Activated naive CD4-positive, alpha-beta T cell treated with anti-CD3 and anti-CD28 coated beads for 36 hours (primary cell): ENCODE measurements around the gene MCRIP1. TPM values are rescaled to one million over a fixed set of nuclear protein-coding genes. Genes with fewer than 3 reads are reported as not detected.

ENCODE experiments used
- CTCF ChIA-PET: fragments of 350-600 bp; sonication (Branson Sonifier 250); formaldehyde crosslinking; loops from one replicate; lab custom pipeline; 2021; ENCODE audit warnings: antibody characterized with exemption; lab: Charles Lee
- DNase-seq: peaks from one replicate; pipeline ENCODE4 v3.0.0-alpha.2; 2020
- H3K27ac Mint-ChIP-seq: one replicate; pipeline ENCODE4 v1.8.0; 2021; ENCODE audit warnings: mild to moderate bottlenecking, mixed read lengths
- H3K27me3 Mint-ChIP-seq: one replicate; pipeline ENCODE4 v1.8.0; 2021; ENCODE audit warnings: low read depth, mixed read lengths
- H3K36me3 Mint-ChIP-seq: one replicate; pipeline ENCODE4 v1.8.0; 2021; ENCODE audit warnings: low read depth, mixed read lengths
- H3K4me1 Mint-ChIP-seq: one replicate; pipeline ENCODE4 v1.8.0; 2021; ENCODE audit warnings: low read depth, mixed read lengths
- H3K4me3 Mint-ChIP-seq: one replicate; pipeline ENCODE4 v1.8.0; 2021; ENCODE audit warnings: mild to moderate bottlenecking, moderate library complexity, mixed read lengths
- H3K9me3 Mint-ChIP-seq: one replicate; pipeline ENCODE4 v1.8.0; 2021; ENCODE audit warnings: mixed read lengths
- intact Hi-C: fragments of 100-400 bp; cut with micrococcal nuclease; formaldehyde crosslinking; loops from one replicate; pipeline ENCODE4 v1.15.1; 2023
- total RNA-seq, 2 experiments: library from RNA; stranded (reverse); gene quantifications; one replicate each; pipeline ENCODE4 v1.2.3, GENCODE V29; 2021

Gene MCRIP1
- total RNA-seq, 2 experiments from 2014 or later: 53.7 to 55.6 TPM

DNA sequence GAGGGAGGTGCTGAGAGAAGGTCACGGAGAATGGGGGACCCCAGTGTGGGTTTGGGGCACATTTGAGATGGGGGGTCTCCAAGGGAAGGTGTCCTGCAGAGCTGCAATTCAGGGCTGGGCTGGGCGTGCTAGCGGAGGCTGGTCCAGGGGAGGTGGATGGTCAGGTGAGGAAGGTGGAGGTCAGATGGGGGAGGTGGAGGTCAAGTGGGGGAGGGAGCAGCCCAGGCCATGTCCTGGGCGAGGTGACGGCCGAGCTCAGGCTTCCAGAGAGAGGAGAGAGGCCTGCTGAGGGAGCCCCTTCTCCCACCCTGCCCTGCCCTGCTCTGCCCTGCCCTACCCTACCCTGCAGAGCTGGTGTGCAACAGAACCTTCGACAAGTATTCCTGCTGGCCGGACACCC is 22.6 kb downstream of the MCRIP1 start:
- no peak for DNase-seq
- intact Hi-C loops: no loop called here
- no peaks in the 10 kb centered on the region for H3K9me3 Mint-ChIP-seq
- CTCF ChIA-PET: no interaction called here
- H3K4me3 Mint-ChIP-seq: no peak overlapping the region
- H3K4me1 Mint-ChIP-seq: no peaks in the 10 kb centered on the region
- no peaks in the 10 kb centered on the region for H3K36me3 Mint-ChIP-seq
- peaks cover 24% of the 10 kb centered on the region for H3K27me3 Mint-ChIP-seq
- no peak overlapping the region for H3K27ac Mint-ChIP-seq

DNA sequence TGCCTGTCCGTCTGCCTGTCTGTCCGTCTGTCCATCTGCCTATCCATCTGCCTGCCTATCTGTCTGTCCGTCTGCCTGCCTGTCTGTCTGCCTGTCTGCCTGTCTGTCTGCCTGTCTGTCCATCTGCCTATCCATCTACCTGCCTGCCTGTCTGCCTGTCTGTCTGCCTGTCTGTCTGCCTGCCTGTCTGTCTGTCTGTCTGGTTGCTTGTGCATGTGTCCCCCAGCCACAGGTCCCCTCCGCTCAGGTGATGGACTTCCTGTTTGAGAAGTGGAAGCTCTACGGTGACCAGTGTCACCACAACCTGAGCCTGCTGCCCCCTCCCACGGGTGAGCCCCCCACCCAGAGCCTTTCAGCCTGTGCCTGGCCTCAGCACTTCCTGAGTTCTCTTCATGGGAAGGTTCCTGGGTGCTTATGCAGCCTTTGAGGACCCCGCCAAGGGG is 23.5 kb downstream of the MCRIP1 start:
- Mint-ChIP-seq H3K27ac (no peak overlapping the region), H3K4me1 (peaks cover 3% of the 10 kb centered on the region), H3K27me3 (peaks cover 24% of the 10 kb centered on the region), H3K4me3 (no peak overlapping the region), H3K36me3 (no peaks in the 10 kb centered on the region), H3K9me3 (no peaks in the 10 kb centered on the region)
- intact Hi-C loops: no loop called here
- no peak for DNase-seq
- CTCF ChIA-PET: no interaction called here

DNA sequence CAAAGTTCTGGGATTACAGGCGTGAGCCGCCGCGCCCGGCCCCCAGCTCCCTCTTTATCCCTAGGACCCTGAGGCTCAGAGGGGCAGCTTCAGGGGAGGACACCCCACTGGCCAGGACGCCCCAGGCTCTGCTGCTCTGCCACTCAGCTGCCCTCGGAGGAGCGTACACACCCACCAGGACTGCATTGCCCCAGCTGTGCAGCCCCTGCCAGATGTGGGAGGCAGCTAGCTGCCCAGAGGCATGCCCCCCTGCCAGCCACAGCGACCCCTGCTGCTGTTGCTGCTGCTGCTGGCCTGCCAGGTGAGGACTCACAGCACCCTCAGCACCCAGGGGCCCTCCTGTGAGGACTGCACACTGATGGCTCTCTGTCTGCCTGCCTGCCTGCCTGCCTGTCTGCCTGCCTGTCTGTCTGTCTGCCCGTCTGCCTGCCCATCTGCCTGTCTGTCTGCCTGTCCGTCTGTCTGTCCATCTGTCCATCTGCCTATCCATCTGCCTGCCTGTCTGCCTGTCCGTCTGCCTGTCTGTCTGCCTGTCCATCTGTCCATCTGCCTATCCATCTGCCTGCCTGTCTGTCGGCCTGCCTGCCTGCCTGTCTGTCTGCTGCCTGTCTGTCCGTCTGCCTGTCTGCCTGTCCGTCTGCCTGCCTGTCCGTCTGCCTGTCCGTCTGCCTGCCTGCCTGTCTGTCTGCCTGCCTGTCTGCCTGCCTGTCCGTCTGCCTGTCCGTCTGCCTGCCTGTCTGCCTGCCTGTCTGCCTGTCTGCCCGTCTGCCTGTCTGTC is 24.1 kb downstream of the MCRIP1 start:
- Mint-ChIP-seq H3K27me3 (peaks cover 24% of the 10 kb centered on the region), H3K36me3 (no peaks in the 10 kb centered on the region), H3K4me1 (peaks cover 3% of the 10 kb centered on the region), H3K27ac (no peak overlapping the region), H3K9me3 (no peaks in the 10 kb centered on the region), H3K4me3 (no peak overlapping the region)
- intact Hi-C loops: no loop called here
- CTCF ChIA-PET: no interaction called here
- no peak for DNase-seq

DNA sequence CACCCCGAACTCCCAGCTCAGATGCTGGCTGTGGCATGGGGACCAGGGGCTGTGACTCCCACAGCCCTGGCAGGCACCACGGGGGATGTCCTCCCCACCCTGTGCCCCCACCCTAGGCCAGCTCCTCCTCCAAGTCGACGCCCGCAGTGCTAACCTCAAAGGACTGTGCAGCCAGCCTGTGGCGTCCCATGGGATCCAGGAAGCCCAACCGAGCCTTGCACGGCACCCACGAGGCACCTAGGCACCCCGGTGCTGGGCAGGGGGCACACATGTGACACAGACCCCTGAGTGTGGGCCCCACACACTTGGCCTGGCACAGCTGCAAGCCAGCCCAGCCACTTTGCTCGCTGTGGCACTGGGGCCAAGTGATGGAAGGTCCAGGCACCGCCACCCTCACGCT is 25.3 kb downstream of the MCRIP1 start:
- H3K9me3 Mint-ChIP-seq: no peaks in the 10 kb centered on the region
- no peak for DNase-seq
- no peak overlapping the region for H3K27ac Mint-ChIP-seq
- no peaks in the 10 kb centered on the region for H3K36me3 Mint-ChIP-seq
- H3K4me3 Mint-ChIP-seq: no peak overlapping the region
- intact Hi-C loops: no loop called here
- CTCF ChIA-PET: no interaction called here
- peaks cover 3% of the 10 kb centered on the region for H3K4me1 Mint-ChIP-seq
- H3K27me3 Mint-ChIP-seq: peaks cover 30% of the 10 kb centered on the region

DNA sequence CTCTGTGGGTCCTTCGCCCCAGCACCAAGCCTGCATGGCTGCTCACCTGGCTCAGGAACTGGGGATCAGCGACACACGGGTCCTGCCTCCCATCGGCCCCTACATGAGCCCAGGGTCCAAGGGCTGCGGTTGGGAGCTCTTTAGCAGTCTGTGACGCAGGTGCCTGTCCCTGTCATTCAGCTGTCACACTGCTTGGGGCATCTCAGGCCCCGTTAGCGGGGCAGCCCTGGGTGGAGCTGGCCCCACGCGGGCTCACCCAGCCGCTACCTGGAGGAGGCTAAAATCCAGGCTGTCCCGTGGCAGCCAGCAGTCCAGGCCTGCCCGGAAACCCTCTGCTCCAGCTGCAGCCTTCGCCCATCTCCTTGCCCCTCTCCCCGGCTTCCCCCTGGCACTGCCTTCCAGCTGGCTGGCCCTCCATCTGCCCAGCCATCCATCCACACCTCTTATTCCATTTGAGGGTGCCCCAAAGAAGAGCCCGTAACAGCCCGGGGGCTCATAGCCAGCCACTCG is 25.8 kb downstream of the MCRIP1 start:
- no peaks in the 10 kb centered on the region for H3K36me3 Mint-ChIP-seq
- peaks cover 36% of the 10 kb centered on the region for H3K27me3 Mint-ChIP-seq
- CTCF ChIA-PET: no interaction called here
- H3K9me3 Mint-ChIP-seq: no peaks in the 10 kb centered on the region
- intact Hi-C loops: no loop called here
- no peak for DNase-seq
- H3K27ac Mint-ChIP-seq: no peak overlapping the region
- no peak overlapping the region for H3K4me3 Mint-ChIP-seq
- H3K4me1 Mint-ChIP-seq: peaks cover 3% of the 10 kb centered on the region

DNA sequence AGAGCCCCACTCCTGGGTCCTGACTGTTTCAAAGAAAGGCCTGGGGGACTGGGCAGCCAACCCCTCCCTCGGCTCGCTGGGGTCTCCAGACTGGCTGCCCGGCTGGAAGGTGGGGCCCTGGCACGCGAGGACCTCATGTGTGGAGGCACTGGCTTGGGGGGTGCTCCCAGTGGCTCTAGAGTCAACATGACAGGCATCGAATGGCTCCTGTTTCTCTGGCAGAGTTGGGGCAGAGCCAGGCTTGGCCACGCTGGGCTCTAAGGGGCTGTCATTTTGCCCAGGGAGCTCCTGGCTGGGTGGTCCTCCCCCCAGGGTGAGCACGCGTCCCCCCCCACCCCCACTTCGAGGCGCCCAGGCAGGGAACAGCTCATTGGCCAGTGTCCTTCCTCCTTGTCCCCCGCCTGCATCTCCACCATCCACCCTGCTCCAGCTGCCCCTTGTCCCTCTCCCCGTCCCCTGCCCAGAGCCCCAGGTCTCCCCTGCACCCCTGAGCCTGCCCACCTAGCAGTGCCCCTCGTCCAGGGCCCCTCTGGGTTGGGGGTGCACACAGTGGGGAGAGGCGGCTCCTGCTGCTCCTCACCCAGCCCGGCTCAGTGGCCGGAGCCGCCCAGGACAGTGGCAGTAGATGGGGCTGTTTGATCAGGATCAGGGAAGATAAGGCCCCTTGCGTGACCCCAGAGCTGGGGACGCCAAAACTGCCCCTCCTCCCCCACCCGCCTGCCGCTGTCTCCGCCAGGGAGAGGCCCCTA is 26.5 kb downstream of the MCRIP1 start:
- DNase-seq: no peak
- H3K27ac Mint-ChIP-seq: no peak overlapping the region
- H3K4me1 Mint-ChIP-seq: peaks cover 3% of the 10 kb centered on the region
- no peak overlapping the region for H3K4me3 Mint-ChIP-seq
- H3K9me3 Mint-ChIP-seq: no peaks in the 10 kb centered on the region
- CTCF ChIA-PET: no interaction called here
- intact Hi-C loops: no loop called here
- H3K27me3 Mint-ChIP-seq: peaks cover 42% of the 10 kb centered on the region
- no peaks in the 10 kb centered on the region for H3K36me3 Mint-ChIP-seq

DNA sequence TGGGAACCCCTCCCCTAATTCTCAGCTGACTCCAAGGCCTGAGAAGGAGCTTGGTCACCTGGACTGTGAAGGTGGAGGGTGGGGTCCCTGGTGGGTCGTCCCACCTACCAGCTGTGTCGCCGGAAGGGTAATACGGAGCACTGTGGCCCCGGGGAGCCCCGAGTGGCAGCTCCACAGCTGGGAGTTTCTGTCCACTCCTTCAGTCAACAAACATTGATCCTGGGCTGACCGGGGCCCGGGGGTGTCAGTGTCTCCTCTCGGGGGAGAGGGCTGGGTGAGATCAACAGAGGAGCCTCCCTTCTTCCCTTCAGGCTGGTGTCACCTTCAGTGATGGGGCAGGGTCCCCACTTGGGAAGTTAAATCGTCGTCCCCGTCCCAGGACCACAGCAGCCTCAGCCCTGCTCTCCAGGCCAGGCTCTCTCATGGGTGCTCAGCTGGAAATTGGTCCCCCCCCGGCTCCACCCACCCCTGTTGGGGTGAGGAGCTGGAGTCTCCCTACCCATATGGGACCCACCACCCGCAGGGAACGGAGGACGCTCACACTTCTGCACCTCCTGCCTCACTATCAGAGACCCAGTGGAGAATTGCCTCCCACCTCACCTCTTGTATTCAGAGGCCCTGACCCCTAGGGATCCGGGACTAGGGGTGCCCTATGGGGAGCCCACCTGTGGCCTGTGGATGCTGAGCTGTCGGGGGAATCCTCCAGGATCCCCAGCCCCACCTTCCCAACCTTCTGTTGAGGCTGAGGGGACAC is 27.2 kb downstream of the MCRIP1 start:
- intact Hi-C loops: no loop called here
- Mint-ChIP-seq H3K36me3 (no peaks in the 10 kb centered on the region), H3K9me3 (no peaks in the 10 kb centered on the region), H3K4me3 (no peak overlapping the region), H3K27me3 (peaks cover 47% of the 10 kb centered on the region), H3K27ac (no peak overlapping the region), H3K4me1 (peaks cover 3% of the 10 kb centered on the region)
- CTCF ChIA-PET: no interaction called here
- no peak for DNase-seq

DNA sequence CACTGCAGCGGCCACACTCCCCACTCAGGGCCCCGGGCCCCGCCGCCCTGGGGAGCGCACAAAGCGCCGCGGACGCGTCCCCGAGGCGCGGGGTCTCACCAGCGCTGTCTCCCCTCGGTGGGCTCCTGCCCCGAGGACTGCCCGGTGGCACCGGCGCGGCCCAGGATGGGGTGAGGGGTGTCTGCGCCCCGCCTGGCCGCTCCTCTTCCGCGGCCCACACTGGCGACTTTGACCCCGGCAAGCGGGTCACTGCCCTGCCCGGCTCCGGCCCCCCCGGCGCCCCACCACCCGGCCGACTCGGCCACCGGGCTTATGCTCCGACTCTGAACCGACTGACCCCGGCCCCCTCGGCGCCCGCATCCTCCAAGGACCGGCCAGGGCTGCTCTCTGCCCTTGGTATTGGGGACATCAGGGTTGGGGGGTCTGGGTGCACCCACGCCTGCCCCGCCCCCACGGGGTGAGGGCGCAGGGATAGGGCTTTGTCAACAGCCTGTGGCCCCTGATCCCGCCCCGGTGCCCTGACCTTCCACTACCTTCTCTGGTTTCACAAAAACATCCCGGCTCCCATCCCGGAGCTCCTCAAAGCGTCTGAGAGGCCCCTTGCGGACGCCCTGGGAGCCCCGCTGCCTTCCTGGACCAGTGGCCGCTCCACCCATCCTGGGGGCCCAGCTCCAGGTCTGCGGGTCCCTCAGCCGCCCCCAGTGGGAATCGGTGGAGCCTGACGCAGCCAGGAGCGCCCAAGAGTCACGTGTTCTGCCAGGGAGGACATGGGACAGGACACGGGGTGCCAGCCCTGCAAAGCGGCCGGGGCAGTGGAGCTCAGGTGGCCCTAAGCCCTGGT is 28.3 kb downstream of the MCRIP1 start:
- H3K4me1 Mint-ChIP-seq: peaks cover 3% of the 10 kb centered on the region
- DNase-seq: no peak
- H3K36me3 Mint-ChIP-seq: no peaks in the 10 kb centered on the region
- CTCF ChIA-PET: no interaction called here
- H3K9me3 Mint-ChIP-seq: no peaks in the 10 kb centered on the region
- H3K27ac Mint-ChIP-seq: no peak overlapping the region
- intact Hi-C loops: no loop called here
- no peak overlapping the region for H3K4me3 Mint-ChIP-seq
- peaks cover 43% of the 10 kb centered on the region for H3K27me3 Mint-ChIP-seq

DNA sequence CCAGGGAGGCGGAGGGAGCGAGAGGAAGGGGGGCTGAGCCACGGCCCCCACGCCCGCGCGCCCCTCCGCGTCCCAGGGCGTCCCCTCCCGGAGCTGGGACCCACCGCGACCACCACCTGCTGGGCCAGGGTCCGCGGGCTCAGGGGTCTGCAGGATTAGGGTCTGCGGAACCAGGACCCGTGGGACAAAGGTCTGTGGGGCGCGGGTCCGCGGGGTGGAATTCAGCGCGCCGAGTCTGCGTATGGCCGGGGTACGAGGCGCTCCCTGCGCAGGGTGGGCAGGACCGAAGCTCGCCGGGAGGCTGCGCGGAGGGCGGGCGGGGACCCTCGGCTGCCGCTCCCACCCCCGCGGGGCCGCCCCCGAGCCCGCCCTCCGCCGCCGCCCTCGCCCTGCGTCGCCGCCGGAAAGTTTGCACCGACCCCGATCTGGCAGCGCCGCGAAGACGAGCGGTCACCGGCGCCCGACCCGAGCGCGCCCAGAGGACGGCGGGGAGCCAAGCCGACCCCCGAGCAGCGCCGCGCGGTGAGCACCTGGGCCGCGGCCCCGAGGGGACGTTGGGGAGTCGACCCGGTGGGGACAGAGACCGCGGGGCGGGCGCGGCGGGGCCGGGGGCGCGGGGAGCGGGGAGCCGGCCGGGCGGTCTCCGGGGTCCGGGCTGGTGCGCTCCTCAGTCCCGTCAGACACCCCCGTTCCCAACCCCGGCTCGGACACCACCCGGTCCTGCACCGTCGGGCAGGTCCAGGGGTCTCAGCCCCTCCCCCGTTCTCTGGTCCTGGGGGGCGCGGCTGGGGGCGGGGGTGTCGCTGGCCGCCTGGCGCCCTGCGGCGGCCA is 29.1 kb downstream of the MCRIP1 start, which contains the start of gene GCGR:
GCGR (plus strand) TSS at position 423 of the 831 bp plus-strand sequence. CDS start 4,869 bp downstream, outside the sequence.
- Mint-ChIP-seq H3K27me3 (peaks cover 37% of the 10 kb centered on the region), H3K27ac (no peak within 1 kb of the TSS), H3K36me3 (no peaks in the 10 kb centered on the region), H3K9me3 (no peaks in the 10 kb centered on the region), H3K4me1 (peaks cover 3% of the 10 kb centered on the region), H3K4me3 (no peak within 1 kb of the TSS)
- CTCF ChIA-PET: no interaction called here
- DNase-seq: no peak
- intact Hi-C loops: no loop called here

DNA sequence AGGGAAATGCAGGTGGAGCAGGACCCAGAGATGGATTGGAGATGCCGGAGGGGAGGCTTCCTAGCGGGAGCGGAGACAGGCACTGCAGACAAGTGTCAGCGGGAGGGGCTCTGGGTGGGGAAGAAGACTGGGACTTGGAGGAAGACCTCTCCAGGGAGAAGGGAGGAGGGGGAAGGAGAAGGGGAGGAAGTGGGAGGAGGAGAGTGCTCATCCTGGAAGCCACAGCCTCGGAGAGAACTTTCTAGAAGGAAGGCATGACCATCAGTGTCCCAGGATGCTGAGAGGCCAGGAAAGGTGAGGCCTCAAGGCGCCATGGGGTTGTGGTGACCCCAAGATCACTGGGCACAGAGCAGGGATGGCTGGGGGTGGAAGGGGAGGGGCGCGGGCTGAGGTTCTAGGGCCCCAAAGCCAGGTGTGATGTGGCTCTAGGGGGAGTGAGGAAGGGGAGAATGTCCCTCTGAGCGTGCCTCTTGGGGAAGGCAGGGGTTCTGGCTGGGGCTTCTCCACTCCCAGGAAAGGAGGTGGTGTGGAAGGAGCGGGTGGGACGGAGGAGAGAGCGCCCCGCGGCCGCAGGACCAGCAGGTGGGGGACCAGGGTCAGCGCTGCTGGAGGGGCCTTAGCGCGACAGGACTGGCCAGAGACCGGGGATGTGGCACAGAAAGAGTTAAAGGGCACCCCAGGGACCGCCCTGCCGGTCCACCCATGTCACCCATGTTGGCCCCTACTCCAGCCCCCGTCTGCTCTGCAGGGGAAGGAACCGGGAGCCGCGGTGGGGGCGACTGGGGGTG is 30.0 kb downstream of the MCRIP1 start:
- DNase-seq: no peak
- Mint-ChIP-seq H3K9me3 (no peaks in the 10 kb centered on the region), H3K4me1 (peaks cover 3% of the 10 kb centered on the region), H3K27ac (no peak overlapping the region), H3K36me3 (no peaks in the 10 kb centered on the region), H3K4me3 (no peak overlapping the region), H3K27me3 (peaks cover 34% of the 10 kb centered on the region)
- intact Hi-C loops: no loop called here
- CTCF ChIA-PET: no interaction called here
